Neuronal stem cell (in vitro differentiated cells): ENCODE results near the gene HSPG2.

Experiments used
- DNase-seq: peaks from one replicate; pipeline ENCODE4 v3.0.0-alpha.2; 2013; ENCODE audit warnings: low spot score
- H2AFZ ChIP-seq: one replicate; pipeline ENCODE4 v1.6.1; 2013; ENCODE audit warnings: mild to moderate bottlenecking, low read length, inconsistent platforms
- H2AK5ac ChIP-seq: 2 replicates; pipeline ENCODE4 v1.6.1; 2013; ENCODE audit warnings: low read depth, mild to moderate bottlenecking, inconsistent platforms, low read length, moderate library complexity, mixed read lengths
- H2BK120ac ChIP-seq: 2 replicates; pipeline ENCODE4 v1.6.1; 2013; ENCODE audit warnings: low read depth, mild to moderate bottlenecking, inconsistent platforms, low read length, moderate library complexity, mixed read lengths
- H2BK12ac ChIP-seq: one replicate; pipeline ENCODE4 v1.6.1; 2013; ENCODE audit warnings: low read length, inconsistent platforms
- H2BK15ac ChIP-seq: 2 replicates; pipeline ENCODE4 v1.6.1; 2013; ENCODE audit warnings: mild to moderate bottlenecking, low read length, inconsistent platforms, mixed read lengths
- H2BK5ac ChIP-seq: one replicate; pipeline ENCODE4 v1.6.1; 2013; ENCODE audit warnings: inconsistent platforms, mild to moderate bottlenecking, low read length, moderate library complexity
- H3K14ac ChIP-seq: one replicate; pipeline ENCODE4 v1.6.1; 2013; ENCODE audit warnings: low read length, inconsistent platforms
- H3K18ac ChIP-seq: 2 replicates; pipeline ENCODE4 v1.6.1; 2013; ENCODE audit warnings: low read length, inconsistent platforms
- H3K23ac ChIP-seq: 2 replicates; pipeline ENCODE4 v1.6.1; 2013; ENCODE audit warnings: low read depth, mild to moderate bottlenecking, mixed read lengths, low read length, inconsistent platforms; ENCODE audit not compliant: poor library complexity
- H3K27ac ChIP-seq: replicated peaks from 3 replicates; pipeline ENCODE4 v1.5.1; 2013; ENCODE audit warnings: low read length, inconsistent platforms
- H3K27me3 ChIP-seq, 3 experiments: 2 replicates each; pipeline ENCODE4 v1.6.1; 2013; ENCODE audit warnings: low read length in 3 of 3, mild to moderate bottlenecking in 2 of 3, inconsistent platforms in 1 of 3, low read depth in 1 of 3, mixed read lengths in 1 of 3, moderate library complexity in 1 of 3; ENCODE audit not compliant: control insufficient read depth in 3 of 3, insufficient read depth in 3 of 3
- H3K36me3 ChIP-seq, 2 donors: replicated peaks in 1 of 2; 2 replicates each; pipeline ENCODE4 v1.6.1; 2013; ENCODE audit warnings: low read length in 2 of 2; ENCODE audit not compliant: control insufficient read depth in 2 of 2, insufficient read depth in 2 of 2
- H3K4ac ChIP-seq: 2 replicates; pipeline ENCODE4 v1.6.1; 2013; ENCODE audit warnings: inconsistent platforms, mild to moderate bottlenecking, low read length, moderate library complexity
- H3K4me1 ChIP-seq, 2 donors: 1 replicate in 1 of 2; 2 replicates in 1 of 2; pipeline ENCODE4 v1.6.1; 2013; ENCODE audit warnings: low read length in 2 of 2, low read depth in 1 of 2; ENCODE audit not compliant: control insufficient read depth in 2 of 2, insufficient read depth in 1 of 2
- H3K4me2 ChIP-seq: one replicate; pipeline ENCODE4 v1.6.1; 2013; ENCODE audit warnings: mild to moderate bottlenecking, low read length, inconsistent platforms; ENCODE audit not compliant: insufficient read depth, poor library complexity, severe bottlenecking
- H3K4me3 ChIP-seq, 2 donors: 2 replicates each; pipeline ENCODE4 v1.5.1; 2013; ENCODE audit warnings: low read length in 2 of 2, mild to moderate bottlenecking in 2 of 2, inconsistent platforms in 1 of 2, moderate library complexity in 1 of 2
- H3K79me1 ChIP-seq: one replicate; pipeline ENCODE4 v1.6.1; 2013; ENCODE audit warnings: low read depth, mild to moderate bottlenecking, inconsistent platforms, low read length, moderate library complexity
- H3K9ac ChIP-seq: one replicate; pipeline ENCODE4 v1.6.1; 2013; ENCODE audit warnings: mild to moderate bottlenecking, low read depth, low read length, inconsistent platforms; ENCODE audit not compliant: poor library complexity
- H3K9me3 ChIP-seq, 2 donors: replicated peaks in 1 of 2; 2 replicates each; pipeline versions ENCODE3 to v1.6.1; 2013; ENCODE audit warnings: low read length in 2 of 2, mild to moderate bottlenecking in 2 of 2, inconsistent platforms in 1 of 2, low read depth in 1 of 2, mixed read lengths in 1 of 2, moderate library complexity in 1 of 2; ENCODE audit not compliant: control insufficient read depth in 2 of 2, insufficient read depth in 1 of 2
- H4K8ac ChIP-seq: one replicate; pipeline ENCODE4 v1.6.1; 2013; ENCODE audit warnings: low read depth, mild to moderate bottlenecking, inconsistent platforms, low read length, moderate library complexity
- H4K91ac ChIP-seq: one replicate; pipeline ENCODE4 v1.6.1; 2013; ENCODE audit warnings: low read length, low read depth, mild to moderate bottlenecking, inconsistent platforms; ENCODE audit not compliant: poor library complexity
- WGBS, 2 donors: extraction: QIAGEN DNeasy Blood & Tissue Kit; methylation state at CpG; one replicate each; pipeline ENCODE4 v1.1.7; 2013; ENCODE audit warnings: missing lambda C conversion rate in 2 of 2, mixed read lengths in 1 of 2; ENCODE audit not compliant: insufficient read length in 2 of 2, insufficient replicate concordance in 1 of 2; ENCODE audit errors: extremely low coverage in 2 of 2; 5-methylcytosine and 5-hydroxymethylcytosine counted together

HSPG2 gene

GRCh38 chr1:21941370-21941769 lies 4.3 kb upstream of the HSPG2 start:
- Histone ChIP-seq H3K4me1 (peaks cover 31 to 32% of the 10 kb centered on the region in 2 donors), H2BK120ac (no peak overlapping the region), H3K27ac (no peak overlapping the region), H3K9me3 (no peaks in the 10 kb centered on the region), H3K27me3 (no peaks in the 10 kb centered on the region), H2BK12ac (no peak overlapping the region), H3K9ac (no peak overlapping the region), H3K14ac (no peak overlapping the region), H3K18ac (peak overlapping the region; percentile 70), H4K91ac (no peak overlapping the region), H3K4me2 (no peak overlapping the region), H2BK5ac (no peak overlapping the region), H3K23ac (no peak overlapping the region), H2BK15ac (no peak overlapping the region), H3K4me3 (no peak overlapping the region), H2AFZ (no peak overlapping the region), H3K79me1 (no peaks in the 10 kb centered on the region), H3K4ac (no peak overlapping the region), H3K36me3 (no peaks in the 10 kb centered on the region), H4K8ac (no peak overlapping the region), H2AK5ac (peak overlapping the region; percentile 71)
- WGBS, 2 donors = no CpG with 5 or more reads among the region's 5 CpGs
- DNase-seq = no peak

- Histone ChIP-seq H4K8ac (no peak overlapping the region), H2AK5ac (no peak overlapping the region), H3K14ac (no peak overlapping the region), H4K91ac (no peak overlapping the region), H2BK5ac (no peak overlapping the region), H3K27me3 (no peaks in the 10 kb centered on the region), H2AFZ (no peak overlapping the region), H3K36me3 (no peaks in the 10 kb centered on the region), H3K4me2 (no peak overlapping the region), H3K9ac (no peak overlapping the region), H2BK12ac (no peak overlapping the region), H3K27ac (no peak overlapping the region), H3K18ac (no peak overlapping the region), H3K4ac (no peak overlapping the region), H2BK120ac (no peak overlapping the region), H2BK15ac (no peak overlapping the region), H3K4me1 (peaks cover 40% of the 10 kb centered on the region in 2 donors), H3K79me1 (peaks cover 2% of the 10 kb centered on the region), H3K4me3 (no peak overlapping the region), H3K23ac (no peak overlapping the region), H3K9me3 (no peaks in the 10 kb centered on the region)
- DNase-seq = no peak
- WGBS, 2 donors = no CpG with 5 or more reads among the region's 2 CpGs
These were observed 3.4 kb upstream of the HSPG2 start for GRCh38 chr1:21940492-21940891.

DNA sequence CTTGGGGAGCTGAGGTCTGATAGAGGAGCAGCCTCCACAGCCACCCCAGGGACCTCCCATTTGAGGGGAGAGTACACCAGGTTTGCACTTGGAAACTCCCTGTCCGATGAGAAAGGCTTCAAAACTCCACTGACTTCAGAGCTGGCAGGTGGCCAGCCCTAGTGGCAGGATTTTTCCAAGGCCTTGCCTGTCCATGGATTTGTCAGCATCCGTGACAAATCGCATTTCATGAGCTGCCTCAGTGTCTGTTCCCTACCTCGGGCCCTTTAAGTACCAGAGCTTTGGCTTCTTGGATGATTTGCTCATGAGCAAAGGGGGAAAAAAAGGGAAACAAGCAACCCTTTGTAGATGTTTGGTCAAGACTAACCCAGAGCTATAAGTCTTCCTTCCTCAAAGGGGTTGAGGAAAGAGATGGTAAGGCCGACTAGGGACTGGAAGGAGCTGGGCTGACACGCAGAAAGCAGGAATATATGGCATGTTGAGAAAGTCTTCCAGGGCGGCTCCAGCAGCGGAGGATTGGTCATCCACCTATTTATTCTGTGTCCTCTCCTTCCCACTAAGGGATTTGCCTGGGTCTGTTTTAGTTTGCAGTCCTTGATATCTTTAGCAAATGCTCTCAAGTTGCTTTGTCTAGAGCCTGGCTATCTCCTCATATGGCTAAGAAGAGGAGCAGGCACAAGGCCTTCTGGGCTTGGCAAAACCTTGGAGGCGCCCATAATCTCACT lies 2.7 kb upstream of the HSPG2 start:
- H2BK5ac ChIP-seq = no peak overlapping the region
- H3K23ac ChIP-seq = no peak overlapping the region
- no CpG with 5 or more reads among the region's 9 CpGs for WGBS, 2 donors
- no peaks in the 10 kb centered on the region for H3K27me3 ChIP-seq
- no peak overlapping the region for H4K8ac ChIP-seq
- H3K14ac ChIP-seq = no peak overlapping the region
- H2BK120ac ChIP-seq = no peak overlapping the region
- H2AK5ac ChIP-seq = no peak overlapping the region
- H3K4me3 ChIP-seq = no peak overlapping the region
- no peak overlapping the region for H4K91ac ChIP-seq
- no peak overlapping the region for H3K4ac ChIP-seq
- DNase-seq = no peak
- H3K18ac ChIP-seq = no peak overlapping the region
- no peak overlapping the region for H3K27ac ChIP-seq
- H3K9ac ChIP-seq = no peak overlapping the region
- H3K4me1 ChIP-seq = peaks cover 42 to 43% of the 10 kb centered on the region in 2 donors
- no peaks in the 10 kb centered on the region for H3K9me3 ChIP-seq
- no peak overlapping the region for H2BK12ac ChIP-seq
- H2AFZ ChIP-seq = peak overlapping the region; percentile 17
- H3K4me2 ChIP-seq = no peak overlapping the region
- peaks cover 5% of the 10 kb centered on the region for H3K79me1 ChIP-seq
- H3K36me3 ChIP-seq = no peaks in the 10 kb centered on the region
- H2BK15ac ChIP-seq = no peak overlapping the region

DNA sequence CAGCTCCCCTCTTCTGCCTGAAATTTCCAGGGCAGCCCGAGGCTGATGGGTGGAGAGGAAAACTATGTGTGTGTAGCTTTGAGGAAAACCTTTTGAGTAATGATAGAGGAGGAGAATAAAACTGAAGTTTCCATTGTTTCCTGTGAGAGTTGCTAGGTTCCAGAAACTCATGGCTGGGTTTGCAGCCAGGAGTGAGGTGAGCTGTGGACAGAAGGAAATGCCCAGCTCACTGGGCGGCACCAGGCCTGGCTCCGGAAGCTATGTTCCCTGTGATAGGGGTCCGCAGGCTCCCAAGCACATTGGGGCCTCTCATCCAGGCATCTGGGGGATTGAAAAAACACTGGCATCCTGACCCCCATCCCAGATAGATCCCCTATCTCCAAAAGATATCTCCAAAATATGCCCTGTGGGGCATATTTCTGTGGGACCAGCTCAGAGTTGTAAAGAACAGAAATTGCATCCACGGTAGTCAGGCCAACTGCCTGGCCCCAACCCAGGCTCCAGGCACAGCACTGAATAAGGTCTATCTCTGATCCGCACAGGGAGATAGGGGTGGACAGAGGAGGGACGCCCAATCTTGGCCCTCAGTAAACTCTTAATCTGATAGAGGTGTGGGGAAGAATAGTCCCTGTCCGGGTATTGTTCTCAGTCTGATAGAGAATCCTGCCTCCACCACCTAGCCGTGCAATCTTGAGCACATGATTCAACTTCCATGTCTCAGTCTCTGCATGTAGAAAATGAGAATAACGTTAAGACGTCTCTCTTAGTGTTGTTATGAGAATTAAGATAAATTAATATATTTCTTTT lies 1.8 kb upstream of the HSPG2 start:
- WGBS, 2 donors = no CpG with 5 or more reads among the region's 11 CpGs
- Histone ChIP-seq H2BK15ac (peak overlapping the region; percentile 10), H2AFZ (peak overlapping the region; percentile 45), H3K4me2 (no peak overlapping the region), H3K9ac (no peak overlapping the region), H2BK120ac (no peak overlapping the region), H3K9me3 (no peaks in the 10 kb centered on the region), H3K4ac (no peak overlapping the region), H4K8ac (no peak overlapping the region), H3K14ac (no peak overlapping the region), H3K18ac (peak overlapping the region; percentile 40), H3K27me3 (no peaks in the 10 kb centered on the region), H2BK12ac (no peak overlapping the region), H2BK5ac (no peak overlapping the region), H4K91ac (no peak overlapping the region), H2AK5ac (no peak overlapping the region), H3K23ac (no peak overlapping the region), H3K36me3 (no peaks in the 10 kb centered on the region), H3K4me3 (no peak overlapping the region), H3K27ac (peak overlapping the region; percentile 50), H3K79me1 (peaks cover 5% of the 10 kb centered on the region), H3K4me1 (peaks cover 37 to 40% of the 10 kb centered on the region in 2 donors)
- no peak for DNase-seq
